ENCODE results near the gene BMPR2.

DNA sequence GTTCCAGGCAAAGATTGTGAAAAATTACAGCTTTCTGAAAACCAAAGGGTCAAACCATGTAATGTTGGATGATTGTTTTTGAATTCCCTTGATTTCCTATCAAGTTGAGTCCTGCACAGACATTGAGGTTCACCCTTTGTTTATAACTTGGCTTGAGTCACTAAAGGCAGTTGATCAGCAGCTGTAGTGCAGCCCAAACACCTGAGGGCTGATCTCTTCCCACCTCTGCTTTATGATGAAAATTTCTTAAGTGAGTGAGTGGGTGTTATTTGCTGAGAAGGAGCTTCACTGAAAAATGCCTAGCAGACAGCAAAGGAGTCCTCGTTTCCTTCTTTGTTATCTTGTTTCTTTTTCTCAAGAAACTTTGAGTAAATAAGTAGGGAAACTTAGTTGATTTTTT, 31.9 kb upstream of the BMPR2 start:
- TF ChIP-seq, protein P1, sequence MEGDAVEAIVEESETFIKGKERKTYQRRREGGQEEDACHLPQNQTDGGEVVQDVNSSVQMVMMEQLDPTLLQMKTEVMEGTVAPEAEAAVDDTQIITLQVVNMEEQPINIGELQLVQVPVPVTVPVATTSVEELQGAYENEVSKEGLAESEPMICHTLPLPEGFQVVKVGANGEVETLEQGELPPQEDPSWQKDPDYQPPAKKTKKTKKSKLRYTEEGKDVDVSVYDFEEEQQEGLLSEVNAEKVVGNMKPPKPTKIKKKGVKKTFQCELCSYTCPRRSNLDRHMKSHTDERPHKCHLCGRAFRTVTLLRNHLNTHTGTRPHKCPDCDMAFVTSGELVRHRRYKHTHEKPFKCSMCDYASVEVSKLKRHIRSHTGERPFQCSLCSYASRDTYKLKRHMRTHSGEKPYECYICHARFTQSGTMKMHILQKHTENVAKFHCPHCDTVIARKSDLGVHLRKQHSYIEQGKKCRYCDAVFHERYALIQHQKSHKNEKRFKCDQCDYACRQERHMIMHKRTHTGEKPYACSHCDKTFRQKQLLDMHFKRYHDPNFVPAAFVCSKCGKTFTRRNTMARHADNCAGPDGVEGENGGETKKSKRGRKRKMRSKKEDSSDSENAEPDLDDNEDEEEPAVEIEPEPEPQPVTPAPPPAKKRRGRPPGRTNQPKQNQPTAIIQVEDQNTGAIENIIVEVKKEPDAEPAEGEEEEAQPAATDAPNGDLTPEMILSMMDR (IDR thresholded peaks at IDR 0.05) = no peak
- TF ChIP-seq POLR2A (IDR thresholded peaks at IDR 0.05) = no peak

All from testis (tissue), 2 donors.